A673 (cell line): ENCODE results near the gene ASPDH. TPM values are rescaled to one million over a fixed set of nuclear protein-coding genes. Genes with fewer than 3 reads are reported as not detected.

Experiments
- BruUV-seq: library from RNA; stranded (reverse); fragments of 400-500 nt; replicated peaks from 2 replicates; lab custom pipeline; 2021; lab: Mats Ljungman, UMichigan
- CTCF ChIA-PET: fragments of 300-600 bp; sonication (Branson Sonifier 250); formaldehyde crosslinking; loops from one replicate; lab custom pipeline; 2022; ENCODE audit warnings: antibody characterized with exemption; lab: Charles Lee
- POLR2A ChIA-PET: fragments of 300-600 bp; sonication (Branson Sonifier 250); formaldehyde crosslinking; loops from one replicate; lab custom pipeline; 2022; ENCODE audit warnings: antibody characterized with exemption; ENCODE audit not compliant: low non-redundant PET; lab: Charles Lee
- DNase-seq: peaks from one replicate; pipeline ENCODE4 v3.0.0-alpha.2; 2015; ENCODE audit warnings: low spot score
- H3K27ac ChIP-seq: fragments of 200-600 bp; sonication (generic); 2 replicates; pipeline ENCODE4 v1.5.1; 2016; ENCODE audit warnings: mixed run types, low read depth, mild to moderate bottlenecking, mixed read lengths, antibody characterized with exemption, low read length; ENCODE audit not compliant: poor library complexity, severe bottlenecking
- H3K27me3 ChIP-seq: fragments of 200-600 bp; sonication (generic); replicated peaks from 2 replicates; pipeline ENCODE4 v1.6.1; 2017; ENCODE audit warnings: mixed run types, low read depth, mild to moderate bottlenecking, mixed read lengths, antibody characterized with exemption, low read length; ENCODE audit not compliant: insufficient read depth, poor library complexity
- H3K36me3 ChIP-seq: fragments of 200-600 bp; sonication (generic); 2 replicates; pipeline ENCODE4 v1.6.1; 2016; ENCODE audit warnings: mixed run types, mild to moderate bottlenecking, mixed read lengths, antibody characterized with exemption, low read length; ENCODE audit not compliant: insufficient read depth, poor library complexity, severe bottlenecking
- H3K4me1 ChIP-seq: fragments of 200-600 bp; sonication (generic); 2 replicates; pipeline ENCODE4 v1.6.1; 2017; ENCODE audit warnings: mixed run types, mild to moderate bottlenecking, mixed read lengths, antibody characterized with exemption, low read length; ENCODE audit not compliant: insufficient read depth, poor library complexity, severe bottlenecking
- H3K4me3 ChIP-seq: fragments of 200-600 bp; sonication (generic); 2 replicates; pipeline ENCODE4 v1.5.1; 2016; ENCODE audit warnings: low read depth, mixed run types, mild to moderate bottlenecking, mixed read lengths, low read length; ENCODE audit not compliant: poor library complexity, severe bottlenecking
- H3K9me3 ChIP-seq: fragments of 200-600 bp; sonication (generic); 2 replicates; pipeline ENCODE4 v1.6.1; 2016; ENCODE audit warnings: mixed run types, low read depth, mild to moderate bottlenecking, mixed read lengths, antibody characterized with exemption, low read length; ENCODE audit not compliant: poor library complexity, severe bottlenecking
- CTCF ChIP-seq: fragments of 300-800, 200-600 bp; sonication (generic); conservative IDR thresholded peaks from 2 replicates; pipeline ENCODE4 v1.5.1; 2017; ENCODE audit warnings: low read depth, mild to moderate bottlenecking, antibody characterized with exemption, low read length, moderate library complexity, mixed read lengths
- EZH2 ChIP-seq: fragments of 200-600 bp; sonication (generic); IDR thresholded peaks from 2 replicates; pipeline ENCODE4 v1.6.1; 2017; ENCODE audit warnings: borderline replicate concordance, low read depth, mild to moderate bottlenecking, mixed read lengths, antibody characterized with exemption, low read length; ENCODE audit not compliant: poor library complexity, severe bottlenecking
- intact Hi-C: fragments of 100-400 bp; cut with micrococcal nuclease; formaldehyde crosslinking; loops from one replicate; pipeline ENCODE4 v1.10.0; 2022; ENCODE audit not compliant: unreplicated experiment
- total RNA-seq: library from RNA; stranded (reverse); gene quantifications from 2 replicates; pipeline ENCODE4 v1.2.3, GENCODE V29; 2021

The ASPDH gene
- total RNA-seq, 1 experiment from 2014 or later: 0.45 TPM

- TF ChIP-seq CTCF (no peak), EZH2 (no peak)
- Histone ChIP-seq H3K36me3 (no peaks in the 10 kb centered on the region), H3K4me3 (no peak overlapping the region), H3K4me1 (no peaks in the 10 kb centered on the region), H3K27ac (no peak overlapping the region), H3K27me3 (no peaks in the 10 kb centered on the region), H3K9me3 (peaks cover 14% of the 10 kb centered on the region)
- no TSS peak for BruUV-seq
- intact Hi-C loops: loop anchor here (1.0 to 5.0 kb wide), 2 partner anchors 247 to 386 kb away; no protein-coding TSS in a partner anchor
- ChIA-PET CTCF (interaction anchor here (1.7 to 1.9 kb wide), 2 partner anchors 19 to 246 kb away, joined by 11 to 15 read pairs; no protein-coding TSS in a partner anchor), POLR2A (no interaction called here)
- DNase-seq: no peak
These were observed 23.1 kb upstream of the ASPDH start for GRCh38 chr19:50536662-50537305.

- DNase-seq: no peak
These were observed 22.0 kb upstream of the ASPDH start for GRCh38 chr19:50535672-50536187.

GRCh38 chr19:50534478-50534877 is 20.8 kb upstream of the ASPDH start:
- TF ChIP-seq EZH2 (no peak), CTCF (no peak)
- intact Hi-C loops: no loop called here
- Histone ChIP-seq H3K4me3 (no peak overlapping the region), H3K4me1 (no peaks in the 10 kb centered on the region), H3K9me3 (peaks cover 14% of the 10 kb centered on the region), H3K27me3 (no peaks in the 10 kb centered on the region), H3K27ac (no peak overlapping the region), H3K36me3 (no peaks in the 10 kb centered on the region)
- BruUV-seq: no TSS peak
- ChIA-PET CTCF (no interaction called here), POLR2A (no interaction called here)
- no peak for DNase-seq

More at GRCh38 chr19:50535672-50536187, 22.0 kb upstream of the ASPDH start:
- TF ChIP-seq EZH2: no peak
- no peak for TF ChIP-seq CTCF
- Histone ChIP-seq H3K4me1 (no peaks in the 10 kb centered on the region), H3K27ac (no peak overlapping the region), H3K9me3 (peaks cover 14% of the 10 kb centered on the region), H3K36me3 (no peaks in the 10 kb centered on the region), H3K27me3 (no peaks in the 10 kb centered on the region), H3K4me3 (no peak overlapping the region)
- BruUV-seq: no TSS peak
- CTCF ChIA-PET: no interaction called here
- POLR2A ChIA-PET: no interaction called here
- intact Hi-C loops: loop anchor here (5.0 kb wide), 1 partner anchor 387 kb away; no protein-coding TSS in a partner anchor
